Thyroid gland (tissue), 4 donors: ENCODE results near the gene PRRG4. TPM values are rescaled to one million over a fixed set of nuclear protein-coding genes. Genes with fewer than 3 reads are reported as not detected.

Experiments
- DNase-seq, 2 donors: peaks; one replicate each; pipeline ENCODE4 v3.0.0-alpha.2; 2019
- H3K27ac ChIP-seq, 3 donors: fragments of 200-600 bp; sonication (generic); 1 replicate in 2 of 3; 2 replicates in 1 of 3; pipeline ENCODE4 v1.5.1; 2016 to 2019; ENCODE audit warnings: mild to moderate bottlenecking in 1 of 3, moderate library complexity in 1 of 3
- H3K27me3 ChIP-seq: fragments of 200-600 bp; sonication (generic); one replicate; pipeline ENCODE4 v1.5.1; 2019
- H3K36me3 ChIP-seq, 2 donors: fragments of 200-600 bp; sonication (generic); one replicate each; pipeline ENCODE4 v1.5.1; 2016 to 2019
- H3K4me1 ChIP-seq, 2 donors: fragments of 200-600 bp; sonication (generic); one replicate each; pipeline ENCODE4 v1.5.1; 2017 to 2019
- H3K4me3 ChIP-seq, 3 donors: fragments of 200-600 bp; sonication (generic); replicated peaks in 1 of 3; 1 replicate in 2 of 3; 2 replicates in 1 of 3; pipeline ENCODE4 v1.5.1; 2016; ENCODE audit warnings: mild to moderate bottlenecking in 1 of 3
- H3K9me3 ChIP-seq: fragments of 200-600 bp; sonication (generic); one replicate; pipeline ENCODE4 v1.5.1; 2017
- POLR2A ChIP-seq, 2 donors: fragments of 450-650 bp; IDR thresholded peaks; one replicate each; pipeline ENCODE4 v1.6.1; 2017; ENCODE audit warnings: antibody characterized with exemption in 2 of 2, mild to moderate bottlenecking in 2 of 2, moderate library complexity in 1 of 2
- WGBS, 2 donors: methylation state at CpG; one replicate each; pipeline ENCODE4 v1.1.5; 2017; 5-methylcytosine and 5-hydroxymethylcytosine counted together
- intact Hi-C: fragments of 100-400 bp; cut with DNase I; formaldehyde crosslinking; loops from one replicate; pipeline ENCODE4 v1.15.1; 2023
- total RNA-seq, 4 donors: library from RNA; depleted of rRNA; stranded (reverse); fragments of >200 nt; gene quantifications; one replicate each; pipeline ENCODE4 v1.2.3, GENCODE V29; 2016
- TF ChIP-seq, protein P1 (sequence below), 6 experiments: fragments of 200-600 bp in 3 of 6; fragments of 450-650 bp in 3 of 6; sonication (generic) in 3 of 6; IDR thresholded peaks; one replicate each; pipeline ENCODE4 v1.5.1; 2016 to 2019; ENCODE audit warnings: antibody characterized with exemption in 6 of 6, mild to moderate bottlenecking in 2 of 6, inconsistent platforms in 1 of 6, moderate library complexity in 1 of 6

Gene PRRG4
- total RNA-seq, 4 donors from 2014 or later: 13.4 to 20.8 (median 17.7) TPM

DNA sequence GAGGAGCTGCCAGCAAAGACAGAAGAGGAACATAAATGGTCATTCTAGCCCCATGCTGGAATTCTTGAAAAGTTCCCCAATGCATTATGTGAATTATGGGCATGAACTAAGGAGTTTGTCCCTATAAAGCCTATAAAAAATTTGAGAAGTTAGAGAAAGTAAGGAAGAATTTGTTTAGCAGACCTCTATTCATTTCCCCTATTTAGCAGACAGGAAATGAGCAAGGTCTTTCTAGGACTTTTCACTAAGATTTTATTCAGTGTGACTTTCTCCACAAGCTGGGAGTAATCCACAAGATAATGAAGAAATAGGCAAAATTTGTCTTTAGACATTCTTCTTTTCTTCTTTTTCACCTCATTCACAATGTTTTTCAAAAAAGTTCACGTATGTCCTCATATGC is 20.0 kb downstream of the PRRG4 start:
- Histone ChIP-seq H3K4me3 (no peak overlapping the region), H3K27ac (no peak overlapping the region), H3K27me3 (no peaks in the 10 kb centered on the region), H3K36me3 (no peaks in the 10 kb centered on the region), H3K4me1 (no peaks in the 10 kb centered on the region), H3K9me3 (no peaks in the 10 kb centered on the region)
- intact Hi-C loops: no loop called here
- TF ChIP-seq, protein P1, sequence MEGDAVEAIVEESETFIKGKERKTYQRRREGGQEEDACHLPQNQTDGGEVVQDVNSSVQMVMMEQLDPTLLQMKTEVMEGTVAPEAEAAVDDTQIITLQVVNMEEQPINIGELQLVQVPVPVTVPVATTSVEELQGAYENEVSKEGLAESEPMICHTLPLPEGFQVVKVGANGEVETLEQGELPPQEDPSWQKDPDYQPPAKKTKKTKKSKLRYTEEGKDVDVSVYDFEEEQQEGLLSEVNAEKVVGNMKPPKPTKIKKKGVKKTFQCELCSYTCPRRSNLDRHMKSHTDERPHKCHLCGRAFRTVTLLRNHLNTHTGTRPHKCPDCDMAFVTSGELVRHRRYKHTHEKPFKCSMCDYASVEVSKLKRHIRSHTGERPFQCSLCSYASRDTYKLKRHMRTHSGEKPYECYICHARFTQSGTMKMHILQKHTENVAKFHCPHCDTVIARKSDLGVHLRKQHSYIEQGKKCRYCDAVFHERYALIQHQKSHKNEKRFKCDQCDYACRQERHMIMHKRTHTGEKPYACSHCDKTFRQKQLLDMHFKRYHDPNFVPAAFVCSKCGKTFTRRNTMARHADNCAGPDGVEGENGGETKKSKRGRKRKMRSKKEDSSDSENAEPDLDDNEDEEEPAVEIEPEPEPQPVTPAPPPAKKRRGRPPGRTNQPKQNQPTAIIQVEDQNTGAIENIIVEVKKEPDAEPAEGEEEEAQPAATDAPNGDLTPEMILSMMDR (IDR thresholded peaks at IDR 0.05): no peak
- no peak for TF ChIP-seq POLR2A (IDR thresholded peaks at IDR 0.05)
- WGBS, 2 donors: 86 to 95% methylated on average over 1 of the region's 1 CpG
- no peak for DNase-seq

DNA sequence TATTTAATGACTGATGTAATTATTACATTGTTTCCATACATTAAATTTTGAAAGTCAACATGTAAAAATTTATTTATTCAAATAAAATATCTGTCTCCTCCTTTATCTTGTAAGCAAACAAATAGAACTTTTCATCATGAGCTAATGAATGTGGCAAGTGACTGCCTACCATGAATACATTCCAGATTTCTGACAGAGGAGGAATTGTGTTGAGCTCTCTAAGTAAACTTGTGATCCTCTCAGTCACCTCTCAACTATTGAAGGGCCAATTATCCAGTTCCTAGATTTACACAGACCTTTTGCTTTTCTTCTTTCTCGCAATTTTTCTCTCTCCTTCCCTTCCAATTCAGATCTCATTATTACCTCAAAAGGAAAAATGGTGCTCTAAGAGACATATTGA is 21.5 kb downstream of the PRRG4 start:
- WGBS, 2 donors: 45 to 59% methylated on average over 1 of the region's 1 CpG
- Histone ChIP-seq H3K27ac (no peak overlapping the region), H3K36me3 (no peaks in the 10 kb centered on the region), H3K4me1 (no peaks in the 10 kb centered on the region), H3K4me3 (no peak overlapping the region), H3K9me3 (no peaks in the 10 kb centered on the region), H3K27me3 (no peaks in the 10 kb centered on the region)
- intact Hi-C loops: no loop called here
- no peak for DNase-seq
- TF ChIP-seq POLR2A (IDR thresholded peaks at IDR 0.05): no peak
- TF ChIP-seq, protein P1 (IDR thresholded peaks at IDR 0.05): no peak

DNA sequence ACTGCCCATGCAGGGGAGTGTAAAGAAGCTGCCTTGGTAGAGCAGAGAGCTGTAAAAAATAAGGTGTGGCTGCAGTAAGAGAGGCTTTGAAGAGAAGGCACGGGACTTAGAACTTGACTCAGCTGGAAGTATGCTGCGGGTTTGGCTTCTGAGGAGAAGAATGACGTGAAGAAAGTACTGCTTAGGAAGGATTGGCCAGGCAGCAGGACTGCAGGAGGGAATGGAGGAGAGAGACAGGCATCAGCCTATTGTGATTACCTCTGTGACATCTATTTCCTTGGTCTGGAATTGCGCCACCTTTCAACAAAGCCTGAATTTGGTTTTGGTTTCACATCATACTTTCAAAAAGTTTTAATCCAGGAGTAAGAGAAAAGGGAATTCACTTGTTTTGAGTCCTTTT is 22.5 kb downstream of the PRRG4 start:
- 64 to 65% methylated on average over 4 of the region's 4 CpGs for whole genome bisulfite sequencing, 2 donors
- Histone ChIP-seq H3K9me3 (no peaks in the 10 kb centered on the region), H3K4me1 (no peaks in the 10 kb centered on the region), H3K36me3 (no peaks in the 10 kb centered on the region), H3K27ac (no peak overlapping the region), H3K27me3 (no peaks in the 10 kb centered on the region), H3K4me3 (no peak overlapping the region)
- TF ChIP-seq, protein P1 (IDR thresholded peaks at IDR 0.05): no peak
- DNase-seq: no peak
- intact Hi-C loops: no loop called here

DNA sequence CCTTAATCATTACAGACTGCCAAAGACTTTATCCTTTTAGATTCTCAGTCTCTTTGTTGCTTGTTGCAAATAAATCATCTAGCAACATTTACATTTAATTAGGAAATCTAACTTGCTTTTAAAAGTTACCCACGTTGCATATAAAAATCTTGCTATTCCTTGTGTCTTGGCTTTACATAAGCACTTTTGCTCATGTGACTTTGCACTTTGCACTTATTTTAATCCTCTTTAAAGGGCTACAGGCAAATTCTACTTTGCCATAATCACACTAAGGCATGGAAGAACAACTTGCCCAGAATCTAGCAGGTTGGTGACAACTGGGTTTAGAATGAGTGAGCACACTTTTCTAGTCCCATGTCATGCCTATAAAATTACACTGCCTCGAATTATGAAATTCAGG is 25.9 kb downstream of the PRRG4 start:
- H3K27ac ChIP-seq: no peak overlapping the region
- intact Hi-C loops: no loop called here
- H3K4me3 ChIP-seq: no peak overlapping the region

DNA sequence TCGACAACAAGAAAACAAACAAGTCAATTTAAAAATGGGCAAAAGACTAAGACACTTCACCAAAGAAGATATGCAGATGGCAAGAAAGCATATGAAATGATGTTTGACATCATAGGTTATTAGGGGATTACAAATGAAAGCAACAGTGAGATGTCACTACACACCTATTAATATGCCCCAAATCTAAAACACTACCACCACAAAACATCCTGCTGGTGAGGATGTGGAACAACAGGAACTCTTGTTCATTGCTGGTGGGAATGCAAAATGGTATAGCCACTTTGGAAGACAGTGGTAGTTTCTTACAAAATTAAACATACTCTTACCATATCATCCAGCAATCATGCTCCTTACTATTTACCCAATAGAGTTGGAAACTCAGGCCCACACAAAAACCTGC is 29.0 kb downstream of the PRRG4 start:
- no peak overlapping the region for H3K4me3 ChIP-seq
- intact Hi-C loops: no loop called here
- WGBS, 2 donors: 91 to 97% methylated on average over 1 of the region's 1 CpG
- no peak for TF ChIP-seq POLR2A (IDR thresholded peaks at IDR 0.05)
- TF ChIP-seq, protein P1 (IDR thresholded peaks at IDR 0.05): no peak
- H3K27ac ChIP-seq: no peak overlapping the region
- H3K36me3 ChIP-seq: no peaks in the 10 kb centered on the region
- no peaks in the 10 kb centered on the region for H3K9me3 ChIP-seq
- no peaks in the 10 kb centered on the region for H3K27me3 ChIP-seq
- DNase-seq: no peak
- no peaks in the 10 kb centered on the region for H3K4me1 ChIP-seq

More for the DNA sequence above, 25.9 kb downstream of the PRRG4 start:
- WGBS, 2 donors: 72 to 78% methylated on average over 2 of the region's 2 CpGs
- Histone ChIP-seq H3K36me3 (no peaks in the 10 kb centered on the region), H3K9me3 (no peaks in the 10 kb centered on the region), H3K27me3 (no peaks in the 10 kb centered on the region), H3K4me1 (no peaks in the 10 kb centered on the region)
- DNase-seq: no peak
- TF ChIP-seq, protein P1 (IDR thresholded peaks at IDR 0.05): no peak
- TF ChIP-seq POLR2A (IDR thresholded peaks at IDR 0.05): no peak
